ENCODE measurements around the gene UBE2H. TPM values are rescaled to one million over a fixed set of nuclear protein-coding genes. Genes with fewer than 3 reads are reported as not detected.

UBE2H gene
- total RNA-seq, 4 donors from 2014 or later = 31.0 to 131 (median 53.3) TPM

DNA sequence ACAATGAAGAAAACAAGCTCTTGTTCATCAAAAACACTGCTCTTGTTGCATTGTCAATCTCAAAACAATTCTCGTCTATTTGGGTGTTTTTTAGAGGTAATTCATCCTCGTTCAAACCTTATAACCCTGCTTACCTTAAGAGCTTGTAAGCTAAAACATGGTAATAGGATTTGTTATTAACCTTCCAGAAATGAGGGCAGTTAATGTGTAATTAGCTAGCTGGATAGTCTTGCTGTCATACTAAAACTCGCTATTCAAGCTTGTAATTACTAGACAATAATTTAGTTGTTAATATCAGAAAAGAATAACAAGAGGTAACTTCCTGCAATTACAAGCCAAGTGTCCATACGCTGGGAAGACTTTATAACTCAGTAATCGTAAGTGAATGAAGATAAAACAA, 101.6 kb downstream of the UBE2H start:
- H3K9me3 ChIP-seq = no peaks in the 10 kb centered on the region
- H3K4me3 ChIP-seq = no peak overlapping the region
- 81 to 85% methylated on average over 5 of the region's 5 CpGs for WGBS, 2 donors (ENCODE audit: low coverage in 1 of 2)
- DNase-seq = no peak
- intact Hi-C loops (cut with DNase I; ENCODE audit: low total_unique reads) (no loop called here), in situ Hi-C loops (cut with MboI; ENCODE audit: low pct_ligation_motif_present in 1 of 4, low pct_unique_long_range_greater_than_20kb in 1 of 4, low sequenced_read_pairs in 3 of 4) (no loop called here)
- TF ChIP-seq POLR2AphosphoS5 (IDR thresholded peaks at IDR 0.05) (no peak), POLR2A (IDR thresholded peaks at IDR 0.05) (no peak), EP300 (IDR thresholded peaks at IDR 0.05; ENCODE audit: low read depth) (no peak)
- TF ChIP-seq, protein P1, sequence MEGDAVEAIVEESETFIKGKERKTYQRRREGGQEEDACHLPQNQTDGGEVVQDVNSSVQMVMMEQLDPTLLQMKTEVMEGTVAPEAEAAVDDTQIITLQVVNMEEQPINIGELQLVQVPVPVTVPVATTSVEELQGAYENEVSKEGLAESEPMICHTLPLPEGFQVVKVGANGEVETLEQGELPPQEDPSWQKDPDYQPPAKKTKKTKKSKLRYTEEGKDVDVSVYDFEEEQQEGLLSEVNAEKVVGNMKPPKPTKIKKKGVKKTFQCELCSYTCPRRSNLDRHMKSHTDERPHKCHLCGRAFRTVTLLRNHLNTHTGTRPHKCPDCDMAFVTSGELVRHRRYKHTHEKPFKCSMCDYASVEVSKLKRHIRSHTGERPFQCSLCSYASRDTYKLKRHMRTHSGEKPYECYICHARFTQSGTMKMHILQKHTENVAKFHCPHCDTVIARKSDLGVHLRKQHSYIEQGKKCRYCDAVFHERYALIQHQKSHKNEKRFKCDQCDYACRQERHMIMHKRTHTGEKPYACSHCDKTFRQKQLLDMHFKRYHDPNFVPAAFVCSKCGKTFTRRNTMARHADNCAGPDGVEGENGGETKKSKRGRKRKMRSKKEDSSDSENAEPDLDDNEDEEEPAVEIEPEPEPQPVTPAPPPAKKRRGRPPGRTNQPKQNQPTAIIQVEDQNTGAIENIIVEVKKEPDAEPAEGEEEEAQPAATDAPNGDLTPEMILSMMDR (IDR thresholded peaks at IDR 0.05) = no peak
- no peak overlapping the region for H3K27ac ChIP-seq
- no peaks in the 10 kb centered on the region for H3K27me3 ChIP-seq
- H3K36me3 ChIP-seq = no peaks in the 10 kb centered on the region
- H3K4me1 ChIP-seq = peaks cover 0 to 24% (median 6%) of the 10 kb centered on the region in 4 donors

DNA sequence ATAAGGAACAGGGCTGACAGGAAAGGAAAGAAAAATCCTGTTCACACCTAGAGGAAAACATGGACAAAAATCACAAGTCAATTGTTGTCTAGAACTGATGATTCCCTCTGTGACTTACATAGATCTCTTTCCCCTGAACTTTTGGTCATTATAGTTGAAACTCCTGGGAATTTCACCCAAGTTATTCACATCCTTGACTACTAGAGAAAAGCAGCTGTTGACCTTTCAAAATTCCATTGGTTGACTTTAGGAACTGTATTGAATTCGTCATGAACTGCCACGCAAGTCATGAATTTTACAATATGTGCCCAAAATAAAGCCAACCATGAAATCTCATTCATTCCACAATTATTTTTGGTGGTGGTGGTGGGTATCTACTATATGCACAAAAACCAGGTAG, 104.3 kb downstream of the UBE2H start:
- no peak for DNase-seq
- H3K27ac ChIP-seq = no peak overlapping the region
- H3K9me3 ChIP-seq = no peaks in the 10 kb centered on the region
- in situ Hi-C loops (cut with MboI; ENCODE audit: low pct_ligation_motif_present in 1 of 4, low pct_unique_long_range_greater_than_20kb in 1 of 4, low sequenced_read_pairs in 3 of 4) = loop anchor here in 1 of 4 donors (25.0 kb wide), 1 partner anchor 164 kb away; no protein-coding TSS in a partner anchor
- no peaks in the 10 kb centered on the region for H3K27me3 ChIP-seq
- H3K36me3 ChIP-seq = no peaks in the 10 kb centered on the region
- TF ChIP-seq POLR2AphosphoS5 (IDR thresholded peaks at IDR 0.05) (no peak), EP300 (IDR thresholded peaks at IDR 0.05; ENCODE audit: low read depth) (no peak), POLR2A (IDR thresholded peaks at IDR 0.05) (no peak)
- TF ChIP-seq, protein P1 (IDR thresholded peaks at IDR 0.05) = no peak
- WGBS, 2 donors (ENCODE audit: low coverage in 1 of 2) = 95% methylated on average over 2 of the region's 2 CpGs
- H3K4me3 ChIP-seq = no peak overlapping the region
- intact Hi-C loops (cut with DNase I; ENCODE audit: low total_unique reads) = no loop called here
- peaks cover 0 to 26% (median 10%) of the 10 kb centered on the region in 4 donors for H3K4me1 ChIP-seq

DNA sequence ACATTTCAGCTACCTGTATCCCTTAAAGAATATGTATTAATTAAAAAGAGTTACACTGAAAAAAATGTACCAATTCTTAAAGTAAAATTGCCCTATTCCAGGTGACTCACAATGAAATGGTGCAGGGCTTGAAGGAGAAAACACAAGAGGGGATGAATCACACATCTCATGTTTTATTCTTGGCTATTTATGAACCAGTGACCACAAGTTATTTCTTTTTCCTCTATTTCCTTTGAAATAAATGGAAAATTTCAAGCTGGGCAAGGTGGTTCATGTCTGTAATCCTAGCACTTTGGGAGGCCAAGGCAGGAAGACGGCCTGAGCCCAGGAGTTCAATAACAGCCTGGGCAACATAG, 106.8 kb downstream of the UBE2H start:
- Histone ChIP-seq H3K27ac (no peak overlapping the region), H3K36me3 (no peaks in the 10 kb centered on the region), H3K9me3 (no peaks in the 10 kb centered on the region), H3K4me1 (peaks cover 0 to 29% (median 8%) of the 10 kb centered on the region in 4 donors), H3K4me3 (no peak overlapping the region), H3K27me3 (no peaks in the 10 kb centered on the region)
- no peak for DNase-seq
- TF ChIP-seq, protein P1 (IDR thresholded peaks at IDR 0.05) = no peak
- TF ChIP-seq POLR2A (IDR thresholded peaks at IDR 0.05) (no peak), POLR2AphosphoS5 (IDR thresholded peaks at IDR 0.05) (no peak), EP300 (IDR thresholded peaks at IDR 0.05; ENCODE audit: low read depth) (no peak)
- 89 to 100% methylated on average over 1 of the region's 1 CpG for WGBS, 2 donors (ENCODE audit: low coverage in 1 of 2)
- in situ Hi-C loops (cut with MboI; ENCODE audit: low pct_ligation_motif_present in 1 of 4, low pct_unique_long_range_greater_than_20kb in 1 of 4, low sequenced_read_pairs in 3 of 4) = loop anchor here in 1 of 4 donors (25.0 kb wide), 1 partner anchor 166 kb away; no protein-coding TSS in a partner anchor
- intact Hi-C loops (cut with DNase I; ENCODE audit: low total_unique reads) = no loop called here

DNA sequence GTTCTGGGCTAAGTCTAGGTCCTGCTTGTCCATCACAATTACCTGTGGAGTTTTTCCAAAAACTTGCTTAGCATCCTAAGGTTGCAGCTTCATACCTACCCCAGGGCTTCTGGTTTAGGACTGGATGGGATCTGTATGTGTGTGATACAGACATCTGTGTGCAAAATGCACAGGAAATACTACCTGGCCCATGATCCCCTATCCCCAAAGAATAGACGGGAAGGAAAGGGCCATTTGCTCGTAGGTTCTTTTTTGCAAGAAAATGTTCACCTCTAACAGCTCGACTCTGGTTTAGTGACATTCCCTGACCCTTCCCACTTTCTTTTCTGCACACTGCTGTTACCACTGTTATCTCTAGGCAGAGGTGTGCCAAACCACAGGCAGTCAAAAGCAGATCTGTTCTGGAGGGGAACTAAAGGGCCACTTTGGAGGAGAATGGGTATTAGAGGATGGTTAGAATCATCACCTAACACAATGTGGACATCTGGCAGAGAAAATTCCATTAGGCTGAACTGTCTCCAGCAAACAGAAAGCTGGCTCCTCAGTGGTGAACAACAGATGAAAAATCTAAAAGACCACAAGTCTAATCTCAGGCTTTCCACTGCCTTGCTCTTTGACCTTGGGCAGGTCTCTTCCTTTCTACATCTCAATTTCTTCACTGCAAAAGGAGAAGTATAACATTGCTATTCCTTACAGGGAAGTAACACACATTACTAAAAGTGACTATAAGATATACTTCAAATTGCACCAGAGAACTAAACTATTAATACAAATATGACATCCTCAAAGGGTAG, 107.4 kb downstream of the UBE2H start:
- Histone ChIP-seq H3K36me3 (no peaks in the 10 kb centered on the region), H3K27ac (no peak overlapping the region), H3K27me3 (no peaks in the 10 kb centered on the region), H3K4me1 (peaks cover 0 to 32% (median 8%) of the 10 kb centered on the region in 4 donors), H3K9me3 (no peaks in the 10 kb centered on the region), H3K4me3 (no peak overlapping the region)
- TF ChIP-seq, protein P1 (IDR thresholded peaks at IDR 0.05) = no peak
- no peak for TF ChIP-seq POLR2A (IDR thresholded peaks at IDR 0.05)
- no peak for TF ChIP-seq POLR2AphosphoS5 (IDR thresholded peaks at IDR 0.05)
- TF ChIP-seq EP300 (IDR thresholded peaks at IDR 0.05; ENCODE audit: low read depth) = no peak
- intact Hi-C loops (cut with DNase I; ENCODE audit: low total_unique reads) (no loop called here), in situ Hi-C loops (cut with MboI; ENCODE audit: low pct_ligation_motif_present in 1 of 4, low pct_unique_long_range_greater_than_20kb in 1 of 4, low sequenced_read_pairs in 3 of 4) (loop anchor here in 1 of 4 donors (25.0 kb wide), 1 partner anchor 167 kb away; no protein-coding TSS in a partner anchor)
- 77% methylated on average over 3 of the region's 3 CpGs; no CpG with 5 or more reads in 1 of the 2 donors for WGBS, 2 donors (ENCODE audit: low coverage in 1 of 2)
- no peak for DNase-seq
